Stimulated activated CD8-positive, alpha-beta memory T cell treated with anti-CD3 and anti-CD28 coated beads, Interleukin-4, amount 100 ng/mL, for 1 hour (primary cell): ENCODE data around the gene C17orf58.
"Not testable (repeated sequence)": the region's sequence is repeated elsewhere in the genome, so short reads cannot be mapped to it uniquely, and the experiment has no call there.

Experiments used
- DNase-seq, 2 donors: peaks; one replicate each; pipeline ENCODE4 v3.0.0-alpha.2; 2020; ENCODE audit warnings: low read depth in 2 of 2, low spot score in 1 of 2

Gene C17orf58

DNA sequence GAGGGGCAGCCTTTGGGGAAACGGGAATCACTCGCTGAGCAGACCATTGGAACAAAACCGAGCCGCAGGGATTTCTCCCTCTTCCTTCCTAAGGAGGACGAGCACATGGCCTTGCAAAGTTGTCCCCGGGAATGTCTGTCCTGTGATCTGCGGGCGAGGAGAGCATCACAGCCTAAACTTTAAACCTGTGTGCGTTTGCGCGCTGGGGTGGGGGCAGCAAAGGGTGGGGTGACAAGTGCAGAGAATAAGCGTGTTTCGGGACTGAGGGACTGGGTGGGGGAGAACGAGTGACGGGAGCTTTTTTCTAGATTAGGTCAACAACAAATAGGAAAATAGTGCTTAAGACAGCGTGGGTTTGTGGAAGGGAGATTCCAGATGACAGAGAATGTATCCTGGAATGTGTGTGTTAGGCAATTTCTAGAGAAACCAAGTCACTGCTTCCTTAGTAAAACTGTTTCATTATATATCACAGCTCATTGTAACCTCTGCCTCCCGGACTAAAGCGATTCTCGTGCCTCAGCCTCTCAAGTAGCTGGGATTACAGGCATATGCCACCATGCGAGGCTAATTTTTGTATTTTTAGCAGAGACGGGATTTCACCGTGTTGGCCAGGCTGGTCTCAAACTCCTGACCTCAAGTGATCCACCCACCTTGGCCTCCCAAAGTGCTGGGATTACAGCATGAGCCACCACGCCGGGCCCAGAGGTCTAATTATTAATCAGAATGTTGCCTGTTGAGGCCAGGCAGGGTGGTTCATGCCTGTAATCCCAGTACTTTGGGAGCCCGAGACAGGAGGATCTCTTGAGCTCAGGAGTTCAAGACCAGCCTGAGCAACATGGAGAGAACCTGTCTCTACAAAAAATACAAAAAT lies at the start of gene C17orf58:
TSS of gene C17orf58 (minus strand) at position 169 of the 871 bp plus-strand sequence. CDS start 271 bp downstream, outside the sequence.
- not testable (repeated sequence) for DNase-seq

DNA sequence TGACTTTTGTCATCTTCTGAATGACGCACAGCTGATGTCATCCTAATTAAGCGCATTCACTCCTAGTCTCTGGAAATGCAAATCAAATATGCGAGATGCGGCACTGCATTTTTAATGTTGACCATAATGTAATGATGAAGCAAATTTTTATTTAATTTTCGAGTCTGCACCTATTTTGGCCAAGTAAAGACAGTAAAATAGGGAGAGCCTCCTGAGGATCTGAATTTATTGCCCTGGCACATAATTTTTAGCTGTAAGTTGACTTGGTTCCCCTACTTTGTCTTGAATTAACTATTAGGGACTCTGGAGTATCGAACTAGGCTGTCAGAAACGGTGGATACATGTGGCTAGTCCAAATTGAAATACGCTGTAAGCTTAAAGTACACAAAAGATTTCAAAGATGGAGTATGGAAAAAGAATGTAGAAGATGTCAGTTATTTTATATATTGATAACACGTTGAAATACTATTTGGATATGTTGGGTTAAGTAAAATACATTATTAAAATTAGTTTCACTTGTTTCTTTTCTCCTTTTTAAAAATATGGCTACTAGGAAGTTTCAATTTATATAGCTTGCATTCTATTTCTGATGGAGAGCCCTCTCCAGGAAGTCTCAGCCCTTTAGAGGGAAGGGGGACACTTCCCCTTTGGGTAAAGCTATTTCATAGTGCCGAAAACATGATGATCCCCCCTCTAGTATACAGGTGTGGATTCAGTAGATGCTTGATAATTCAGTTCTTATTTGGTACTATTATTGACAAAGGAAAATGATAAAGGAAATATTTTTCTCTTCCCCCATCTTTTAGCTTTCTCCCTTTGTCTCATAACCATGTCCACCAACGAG lies 40.3 kb upstream of the C17orf58 start:
- no peak for DNase-seq

DNA sequence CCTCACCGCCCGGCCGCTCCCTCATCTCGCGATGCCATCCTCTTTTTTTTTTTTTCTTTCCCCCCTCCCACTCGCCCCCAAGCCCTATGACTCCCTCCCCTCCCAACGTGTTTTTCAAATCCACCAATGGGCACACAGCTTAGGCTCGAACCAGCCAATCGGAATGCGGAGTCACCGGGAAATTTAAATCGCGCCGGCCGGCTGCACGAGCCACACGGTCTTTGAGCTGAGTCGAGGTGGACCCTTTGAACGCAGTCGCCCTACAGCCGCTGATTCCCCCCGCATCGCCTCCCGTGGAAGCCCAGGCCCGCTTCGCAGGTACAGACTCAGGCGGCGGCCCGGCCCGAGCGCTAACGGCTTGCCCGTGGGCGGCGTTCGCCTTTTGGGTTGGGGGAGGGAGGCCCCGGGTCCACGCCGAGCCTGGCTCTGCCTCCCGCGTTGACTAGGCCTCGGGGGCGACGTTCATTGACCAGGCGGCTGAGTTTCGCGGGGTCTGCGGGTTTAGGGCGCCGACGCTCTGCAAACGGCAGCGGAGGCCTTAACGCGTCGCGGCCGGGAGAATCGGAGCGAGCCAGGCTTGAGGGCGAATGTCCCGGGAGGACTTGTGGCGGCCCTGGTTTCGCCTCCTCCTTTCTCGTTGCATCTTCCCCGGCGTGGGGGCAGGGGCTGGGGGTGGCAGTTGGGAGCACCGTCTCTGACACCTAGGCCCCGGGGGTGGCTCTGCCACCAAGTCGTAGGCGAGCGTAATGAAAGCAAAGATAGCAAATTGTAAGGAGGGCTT lies 39.4 kb upstream of the C17orf58 start, which contains the start of gene KPNA2:
TSS of gene KPNA2 (plus strand) at position 213 of the 781 bp plus-strand sequence. CDS start 1,398 bp downstream, outside the sequence.
- DNase-seq, result peak; percentile 65 to 86

DNA sequence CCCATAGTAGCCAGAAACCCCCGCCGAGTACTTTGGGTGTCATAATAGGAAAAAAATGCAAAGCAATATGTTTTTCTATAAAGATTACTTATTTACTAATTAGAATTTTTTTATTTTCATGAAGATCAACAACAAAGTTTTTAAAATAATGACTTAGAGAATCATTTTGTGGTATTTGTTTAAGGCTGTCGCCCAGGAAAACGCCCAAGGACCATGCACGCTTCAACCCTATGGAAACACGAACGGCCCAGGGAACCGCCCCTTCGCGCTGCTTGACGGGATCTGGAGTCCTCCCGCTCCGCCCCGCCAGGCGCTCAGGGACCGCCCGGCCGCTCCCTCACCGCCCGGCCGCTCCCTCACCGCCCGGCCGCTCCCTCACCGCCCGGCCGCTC lies 38.9 kb upstream of the C17orf58 start:
- peak; percentile 67 to 73 for DNase-seq

DNA sequence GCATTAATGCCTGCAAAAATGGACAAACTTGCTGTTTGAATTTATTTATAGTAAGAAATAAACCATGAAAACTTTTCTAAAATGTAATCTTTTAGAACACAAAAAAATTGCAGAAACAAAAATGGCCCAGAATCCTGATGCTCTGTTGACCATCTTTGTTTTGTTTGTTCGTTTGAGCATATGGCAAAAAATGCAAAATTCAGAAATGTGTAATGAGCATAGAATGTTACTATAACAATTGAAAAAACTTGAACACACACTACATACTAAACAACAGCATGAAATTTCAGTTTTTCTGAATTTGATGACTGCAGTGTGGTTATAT lies 38.1 kb upstream of the C17orf58 start:
- DNase-seq, result no peak

DNA sequence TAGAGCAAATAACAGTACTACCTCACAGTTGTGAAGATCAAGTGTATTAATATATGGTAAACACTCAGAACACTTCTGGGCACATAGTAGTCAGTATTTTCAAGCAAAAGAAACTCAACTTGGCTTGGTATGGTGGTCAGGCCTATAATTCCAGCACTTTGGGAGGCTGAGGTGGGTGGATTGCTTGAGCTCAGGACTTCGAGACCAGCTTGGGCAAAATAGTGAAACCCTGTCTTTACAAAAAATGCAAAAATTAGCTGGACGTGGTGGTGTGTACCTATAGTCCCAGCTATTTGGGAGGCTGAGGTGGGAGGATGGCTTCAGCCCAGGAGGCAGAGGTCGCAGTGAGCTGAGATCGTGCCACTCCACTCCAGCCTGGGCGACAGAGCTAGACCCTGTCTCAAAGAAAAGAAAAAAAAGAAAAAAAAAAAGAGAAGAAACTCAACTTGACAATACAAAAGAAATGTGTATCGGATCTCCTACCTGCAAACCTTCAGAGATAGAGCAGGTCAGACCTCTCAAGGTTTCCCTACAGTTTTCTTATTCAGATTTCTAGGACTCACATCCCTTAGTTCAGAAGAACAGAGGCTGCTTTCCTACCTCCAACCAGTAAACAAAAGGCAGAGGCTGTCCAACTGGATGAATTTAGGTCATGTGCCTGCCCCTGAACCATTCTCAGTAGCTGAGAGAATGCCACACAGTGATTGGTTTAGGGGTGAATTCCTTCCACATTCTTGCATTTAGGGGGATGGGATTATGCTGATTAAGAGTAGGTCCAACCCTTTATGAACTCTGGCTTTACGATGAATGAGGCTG lies 37.6 kb upstream of the C17orf58 start:
- DNase-seq, result no peak

DNA sequence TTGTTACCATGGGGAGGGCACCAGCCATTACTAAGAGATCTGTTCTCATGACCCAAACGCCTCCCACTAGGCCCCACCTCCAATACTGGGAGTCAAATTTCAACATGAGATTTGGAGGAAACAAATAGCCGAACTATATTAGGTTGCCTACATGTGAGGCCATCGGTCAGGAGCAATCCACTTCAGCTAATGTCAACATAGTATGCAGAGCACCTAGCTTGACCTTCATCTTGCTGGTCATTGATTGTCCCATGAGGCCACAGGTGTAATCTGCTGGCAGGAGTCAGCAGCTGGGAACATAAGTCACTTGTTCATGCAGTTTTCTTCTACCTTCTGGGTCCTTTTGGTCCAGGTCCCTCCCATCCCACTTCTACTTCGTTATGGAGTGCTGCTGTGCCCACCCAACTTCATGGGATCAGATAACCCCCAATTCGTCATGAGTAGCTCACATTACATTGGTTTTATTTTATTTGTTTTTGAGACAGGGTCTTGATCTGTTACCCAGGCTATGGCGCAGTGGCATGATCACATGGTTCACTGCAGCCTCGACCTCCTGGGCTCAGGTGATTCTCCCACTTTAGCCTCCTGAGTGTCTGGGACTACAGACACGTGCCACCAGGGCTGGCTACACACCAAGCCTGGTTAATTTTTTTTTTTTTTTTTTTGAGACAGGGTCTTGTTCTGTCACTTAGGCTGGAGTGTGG lies 33.4 kb upstream of the C17orf58 start:
- no peak for DNase-seq

DNA sequence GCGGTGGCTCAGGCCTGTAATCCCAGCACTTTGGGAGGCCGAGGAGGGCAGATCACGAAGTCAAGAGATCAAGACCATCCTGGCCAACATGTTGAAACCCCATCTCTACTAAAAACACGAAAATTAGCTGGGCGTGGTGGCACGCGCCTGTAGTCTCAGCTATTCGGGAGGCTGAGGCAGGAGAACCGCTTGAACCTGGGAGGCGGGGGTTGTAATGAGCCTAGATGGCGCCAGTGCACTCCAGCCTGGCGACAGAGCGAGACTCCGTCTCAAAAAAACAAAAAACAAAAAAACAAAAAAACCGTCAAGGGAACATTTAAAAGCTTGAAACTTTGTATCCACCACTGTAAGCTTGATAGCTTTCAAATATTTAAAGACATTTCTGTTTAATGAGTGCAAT lies 26.3 kb upstream of the C17orf58 start:
- not testable (repeated sequence) for DNase-seq

DNA sequence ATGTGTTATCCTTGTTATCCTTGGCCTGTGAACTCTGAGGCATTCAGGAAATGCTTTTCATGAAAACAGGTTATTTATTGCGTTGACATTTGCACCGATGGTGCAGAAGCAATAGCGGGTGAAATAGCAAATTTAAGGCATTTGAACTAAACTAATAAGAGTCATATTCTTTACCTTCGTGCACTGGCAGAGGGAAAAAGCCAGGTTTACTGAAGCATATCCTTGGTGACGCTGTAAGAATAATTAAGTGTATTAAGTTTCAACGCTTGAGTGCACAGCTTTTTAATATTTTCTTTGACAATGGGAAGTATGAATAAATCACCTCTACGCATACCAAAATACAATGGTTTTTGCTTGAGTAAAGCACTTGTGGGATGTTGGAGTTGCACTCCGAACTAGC lies 25.7 kb upstream of the C17orf58 start:
- DNase-seq, result no peak

DNA sequence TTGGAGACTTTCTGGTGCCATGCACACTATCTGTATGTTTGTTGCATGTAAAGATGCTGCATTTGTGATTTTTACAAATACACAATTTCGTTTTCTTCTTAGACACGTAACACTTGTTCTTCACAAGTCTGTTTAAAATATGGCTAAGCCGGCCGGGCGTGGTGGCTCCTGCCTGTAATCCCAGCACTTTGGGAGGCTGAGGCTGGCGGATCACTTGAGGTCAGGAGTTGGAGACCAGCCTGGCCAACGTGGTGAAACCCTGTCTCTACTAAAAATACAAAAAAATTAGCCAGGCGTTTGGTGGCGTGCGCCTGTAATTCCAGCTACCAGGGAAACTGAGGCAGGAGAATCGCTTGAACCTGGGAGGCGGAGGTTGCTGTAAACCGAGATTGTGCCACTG lies 24.5 kb upstream of the C17orf58 start:
- not testable (repeated sequence) for DNase-seq

DNA sequence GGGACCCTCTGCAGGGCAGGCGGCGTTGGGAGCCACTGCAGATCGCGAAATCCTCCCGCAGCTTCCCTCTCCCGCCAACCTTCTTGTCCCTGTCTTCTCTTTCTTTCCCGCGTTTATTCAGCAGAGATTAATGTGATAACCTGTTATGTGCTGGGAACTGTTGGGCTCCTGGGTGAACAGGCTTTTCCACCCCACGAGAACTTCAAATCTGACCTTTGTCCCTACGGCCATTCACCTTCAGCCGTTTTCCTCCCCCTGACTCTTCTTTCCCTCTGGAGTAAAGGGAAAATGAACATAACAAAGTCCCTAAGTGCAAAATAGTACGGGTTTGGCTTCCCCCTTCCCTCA lies 24.1 kb upstream of the C17orf58 start:
- no peak for DNase-seq

DNA sequence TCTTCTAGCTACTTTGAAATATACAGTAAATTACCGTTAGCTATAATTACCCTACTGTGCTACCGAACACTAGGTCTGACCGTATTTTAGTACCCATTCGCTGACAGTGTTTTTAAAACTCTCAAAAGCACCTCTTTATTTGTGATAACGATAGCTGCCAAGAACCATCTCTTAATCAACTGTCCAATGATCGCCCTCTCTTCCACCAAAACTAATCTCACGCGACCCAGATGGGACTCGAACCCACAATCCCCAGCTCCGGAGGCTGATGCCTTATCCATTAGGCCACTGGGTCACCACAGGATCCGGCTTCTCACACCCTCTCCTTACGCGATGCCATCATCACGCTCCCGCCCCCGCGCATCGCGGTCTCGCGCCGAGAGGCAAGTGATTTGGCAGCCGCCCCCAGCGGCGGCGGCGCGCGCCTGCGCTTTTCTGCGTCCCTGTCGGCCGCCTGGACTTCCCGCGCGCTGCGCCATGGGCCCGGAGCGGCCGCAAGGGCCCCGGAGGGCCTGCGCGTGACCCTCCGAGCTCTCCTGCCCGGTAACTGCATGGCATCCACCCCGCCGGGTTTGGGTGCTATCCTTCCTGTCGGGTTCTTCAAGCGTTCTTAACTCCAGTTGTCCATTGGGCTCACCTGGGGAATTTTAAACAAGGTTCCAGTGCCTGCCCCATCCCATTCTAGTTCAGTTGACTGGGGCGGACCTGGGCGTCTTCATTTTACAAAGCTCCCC lies 23.6 kb upstream of the C17orf58 start:
- peak; percentile 96 to 97 for DNase-seq

DNA sequence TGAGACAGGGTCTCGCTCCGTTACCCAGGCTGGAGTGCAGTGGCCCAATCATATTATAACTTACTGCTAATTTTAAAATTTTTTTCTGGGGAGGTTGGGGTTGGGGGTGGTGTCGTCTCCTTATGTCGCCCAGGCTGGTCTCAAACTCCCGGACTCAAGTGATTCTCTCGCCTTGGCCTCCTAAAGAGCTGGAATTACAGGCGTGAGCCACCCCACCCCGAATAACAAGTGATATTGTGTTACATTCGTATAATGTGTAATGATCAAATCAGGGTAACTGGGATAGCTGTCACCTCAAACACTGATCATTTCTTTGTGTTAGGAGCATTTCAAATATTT lies 23.0 kb upstream of the C17orf58 start:
- DNase-seq, result no peak

DNA sequence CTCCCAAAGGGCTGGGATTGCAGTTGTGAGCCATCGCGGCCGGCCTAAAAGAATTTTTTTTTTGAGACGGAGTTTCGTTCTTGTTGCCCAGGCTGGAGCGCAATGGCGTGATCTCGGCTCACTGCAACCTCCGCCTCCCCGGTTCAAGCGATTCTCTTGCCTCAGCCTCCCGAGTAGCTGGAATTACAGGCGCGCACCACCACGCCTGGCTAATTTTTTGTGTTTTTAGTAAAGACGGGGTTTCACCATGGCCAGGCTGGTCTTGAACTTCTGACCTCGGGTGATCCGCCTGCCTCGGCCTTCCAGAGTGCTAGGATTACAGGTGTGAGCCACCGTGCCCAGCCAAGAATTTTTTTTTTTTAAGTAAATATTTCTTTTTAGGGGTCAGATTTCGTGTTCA lies 22.2 kb upstream of the C17orf58 start:
- DNase-seq, result not testable (repeated sequence)

DNA sequence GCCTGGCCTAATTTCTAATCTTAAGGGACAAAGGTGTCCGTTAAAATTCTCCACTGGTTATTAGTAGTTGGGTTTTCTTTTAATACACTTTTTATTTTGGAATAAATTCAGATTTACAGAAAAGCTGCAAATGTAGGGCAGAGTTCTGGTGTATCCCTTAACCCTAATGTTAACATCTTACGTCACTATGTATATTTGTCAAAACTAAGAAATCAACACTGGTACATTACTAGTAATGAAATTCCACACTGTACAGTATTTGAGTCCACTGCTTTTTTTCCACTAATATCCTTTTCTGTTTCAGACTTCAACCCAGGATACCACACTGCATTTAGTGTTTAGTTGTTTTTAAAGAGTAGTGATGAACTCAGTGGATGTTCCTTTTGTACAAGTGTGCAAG lies 20.6 kb upstream of the C17orf58 start:
- DNase-seq, result no peak

DNA sequence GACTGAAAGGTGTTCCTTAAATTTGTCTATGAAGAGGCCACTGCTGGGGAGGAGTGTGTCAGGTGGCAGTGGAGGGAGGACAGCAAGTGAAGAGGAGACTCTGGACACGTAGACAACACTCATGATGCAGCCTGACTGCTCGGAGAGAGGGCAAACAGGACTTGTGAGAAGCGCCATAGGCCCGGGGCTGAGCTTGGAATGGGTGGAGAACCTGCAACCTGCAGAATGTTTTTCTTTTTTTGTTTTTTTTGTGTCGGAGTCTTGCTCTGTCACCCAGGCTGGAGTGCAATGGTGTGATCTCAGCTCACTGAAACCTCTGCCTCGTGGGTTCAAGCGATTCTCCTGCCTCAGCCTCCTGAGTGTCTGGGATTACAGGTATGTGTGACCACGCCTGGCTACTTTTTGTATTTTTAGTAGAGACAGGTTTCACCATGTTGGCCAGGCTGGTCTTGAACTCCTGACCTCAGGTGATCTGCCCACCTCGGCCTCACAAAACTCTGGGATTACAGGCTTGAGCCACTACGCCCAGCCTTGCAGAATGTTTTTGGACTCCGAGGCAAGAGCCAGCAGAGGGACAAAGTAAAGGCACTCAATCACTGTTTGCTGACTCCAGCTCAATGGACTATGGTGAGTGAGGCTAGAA lies 18.9 kb upstream of the C17orf58 start:
- no peak for DNase-seq

DNA sequence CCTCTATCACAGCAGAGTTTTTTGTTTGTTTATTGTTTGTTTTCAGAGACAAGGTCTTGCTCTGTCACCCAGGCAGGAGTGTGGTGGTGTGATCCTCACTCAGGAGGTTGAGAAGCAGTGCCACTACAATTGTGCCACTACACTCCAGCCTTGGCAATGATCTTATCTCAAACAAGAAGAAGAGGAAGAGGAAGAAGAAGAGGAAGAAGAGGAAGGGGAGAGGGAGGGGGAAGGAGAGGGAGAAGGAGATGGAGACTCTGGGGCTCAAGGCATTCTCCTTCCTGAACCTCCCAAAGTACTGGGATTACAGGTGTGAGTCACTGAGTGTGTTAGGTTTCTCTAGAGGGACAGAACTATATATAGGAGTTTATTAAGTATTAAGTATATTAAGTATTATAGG lies 17.1 kb upstream of the C17orf58 start:
- DNase-seq, result no peak

DNA sequence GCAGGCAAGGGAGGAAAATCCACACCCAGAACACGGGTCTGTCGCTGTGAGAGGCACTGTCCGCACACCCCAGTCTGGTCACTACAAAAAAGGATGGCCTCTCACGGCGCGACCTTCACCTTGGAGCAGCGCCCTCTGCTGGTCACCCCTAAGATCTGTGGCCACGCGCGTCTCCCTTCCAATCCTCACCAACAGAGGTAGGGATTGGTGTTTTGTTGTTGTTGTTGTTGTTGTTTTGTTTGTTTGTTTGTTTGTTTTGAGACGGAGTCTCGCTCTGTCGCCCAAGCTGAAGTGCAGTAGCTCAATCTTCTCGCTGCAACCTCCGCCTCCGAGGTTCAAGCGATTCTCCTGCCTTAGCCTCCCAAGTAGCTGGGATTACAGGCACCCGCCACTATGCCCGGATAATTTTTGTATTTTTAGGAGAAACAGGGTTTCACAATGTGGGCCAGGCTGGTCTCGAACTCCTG lies 15.0 kb upstream of the C17orf58 start:
- peak; percentile 34 for DNase-seq

DNA sequence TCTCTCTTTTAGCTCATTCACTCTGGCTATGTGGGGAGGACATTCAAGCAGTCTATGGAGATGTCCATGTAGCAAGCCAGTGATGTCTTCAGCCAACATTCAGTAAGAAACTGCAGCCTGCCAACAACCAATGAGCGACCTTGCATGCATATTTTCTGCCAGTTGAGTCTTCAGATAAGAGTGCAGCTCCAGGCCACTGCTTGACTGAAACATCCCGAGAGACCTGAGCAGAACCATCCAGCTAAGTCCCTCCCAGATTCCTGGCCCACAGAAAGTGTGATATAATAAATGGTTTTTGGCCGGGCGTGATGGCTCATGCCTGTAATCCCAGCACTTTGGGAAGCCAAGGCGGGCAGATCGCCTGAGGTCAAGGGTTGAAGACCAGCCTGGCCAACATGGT lies 10.5 kb upstream of the C17orf58 start:
- DNase-seq, result no peak
